Hepatocyte (in vitro differentiated cells): ENCODE data around the gene SNAPC2. TPM values are rescaled to one million over a fixed set of nuclear protein-coding genes. Genes with fewer than 3 reads are reported as not detected.

ENCODE experiments used
- DNase-seq: peaks from one replicate; pipeline ENCODE4 v3.0.0-alpha.2; 2016; ENCODE audit warnings: low spot score
- H2AFZ ChIP-seq: fragments of 200-600 bp; sonication (generic); 2 replicates; pipeline ENCODE4 v1.6.0; 2016; ENCODE audit warnings: antibody characterized with exemption, mild to moderate bottlenecking
- H3K27ac ChIP-seq: fragments of 200-600 bp; sonication (generic); 2 replicates; pipeline ENCODE4 v1.5.1; 2016; ENCODE audit warnings: mild to moderate bottlenecking
- H3K27me3 ChIP-seq: fragments of 200-600 bp; sonication (generic); 2 replicates; pipeline ENCODE4 v1.6.1; 2016
- H3K36me3 ChIP-seq: fragments of 200-600 bp; sonication (generic); replicated peaks from 2 replicates; pipeline ENCODE4 v1.5.1; 2016; ENCODE audit warnings: low read depth; ENCODE audit not compliant: insufficient read depth
- H3K4me1 ChIP-seq: fragments of 200-600 bp; sonication (generic); 2 replicates; pipeline ENCODE4 v1.5.1; 2016; ENCODE audit warnings: mild to moderate bottlenecking, moderate library complexity; ENCODE audit not compliant: insufficient read depth
- H3K4me2 ChIP-seq: fragments of 200-600 bp; sonication (generic); 2 replicates; pipeline ENCODE4 v1.6.0; 2016
- H3K4me3 ChIP-seq: fragments of 200-600 bp; sonication (generic); 2 replicates; pipeline ENCODE4 v1.5.1; 2016; ENCODE audit warnings: mild to moderate bottlenecking
- H3K79me2 ChIP-seq: fragments of 200-600 bp; sonication (generic); 2 replicates; pipeline ENCODE4 v1.6.0; 2017; ENCODE audit warnings: mild to moderate bottlenecking
- H3K9me2 ChIP-seq: fragments of 200-600 bp; sonication (generic); replicated peaks from 2 replicates; pipeline ENCODE4 v1.6.0; 2017; ENCODE audit warnings: mild to moderate bottlenecking; ENCODE audit not compliant: insufficient read depth
- H3K9me3 ChIP-seq: fragments of 200-600 bp; sonication (generic); 2 replicates; pipeline ENCODE4 v1.5.1; 2016; ENCODE audit warnings: low read depth, mild to moderate bottlenecking
- H4K20me1 ChIP-seq: fragments of 200-600 bp; sonication (generic); 2 replicates; pipeline ENCODE4 v1.6.0; 2016; ENCODE audit warnings: mild to moderate bottlenecking; ENCODE audit not compliant: insufficient read depth, poor library complexity, severe bottlenecking
- CTCF ChIP-seq: fragments of 200-600 bp; sonication (generic); IDR thresholded peaks from 2 replicates; pipeline ENCODE4 v1.5.1; 2016; ENCODE audit warnings: antibody characterized with exemption, mild to moderate bottlenecking; ENCODE audit not compliant: poor library complexity
- EZH2 ChIP-seq: fragments of 200-600 bp; sonication (generic); IDR thresholded peaks from 2 replicates; pipeline ENCODE4 v1.6.1; 2016; ENCODE audit warnings: antibody characterized with exemption, mild to moderate bottlenecking, borderline replicate concordance
- EZH2phosphoT487 ChIP-seq: fragments of 200-600 bp; sonication (generic); IDR thresholded peaks from one replicate; pipeline ENCODE4 v1.6.1; 2018; ENCODE audit warnings: antibody characterized with exemption, mild to moderate bottlenecking, low read depth, moderate library complexity; ENCODE audit not compliant: unreplicated experiment, severe bottlenecking
- WGBS: methylation state at CpG from one replicate; pipeline ENCODE4 v1.1.6; 2016; ENCODE audit warnings: low lambda C conversion rate; ENCODE audit errors: missing lambda C conversion rate; 5-methylcytosine and 5-hydroxymethylcytosine counted together
- polyA plus RNA-seq: library from polyadenylated mRNA; unstranded; fragments of >200 nt; fragmentation: Nextera tagmentation; extraction: Ambion mirVana; gene quantifications from 2 replicates; pipeline ENCODE4 v1.2.1, GENCODE V29; 2016
- total RNA-seq: library from RNA; depleted of rRNA; stranded (reverse); fragments of >200 nt; gene quantifications from 2 replicates; pipeline ENCODE4 v1.2.3, GENCODE V29; 2014

SNAPC2 gene
- total and polyA plus RNA-seq, 2 experiments from 2014 or later, result 11.8 to 17.5 TPM

GRCh38 chr19:7908078-7908699, 11.9 kb upstream of the SNAPC2 start:
- TF ChIP-seq EZH2phosphoT487, result no peak
- TF ChIP-seq CTCF, result no peak
- TF ChIP-seq EZH2, result no peak
- H4K20me1 ChIP-seq, result peaks cover 51% of the 10 kb centered on the region
- H3K4me1 ChIP-seq, result peaks cover 12% of the 10 kb centered on the region
- WGBS, result 86% methylated on average over 14 of the region's 14 CpGs
- H3K27me3 ChIP-seq, result no peaks in the 10 kb centered on the region
- H2AFZ ChIP-seq, result no peak overlapping the region
- peaks cover 43% of the 10 kb centered on the region for H3K79me2 ChIP-seq
- no peak overlapping the region for H3K4me3 ChIP-seq
- no peak for DNase-seq
- no peaks in the 10 kb centered on the region for H3K36me3 ChIP-seq
- H3K9me3 ChIP-seq, result no peaks in the 10 kb centered on the region
- no peak overlapping the region for H3K4me2 ChIP-seq
- no peak overlapping the region for H3K27ac ChIP-seq
- no peaks in the 10 kb centered on the region for H3K9me2 ChIP-seq

- peaks cover 51% of the 10 kb centered on the region for H4K20me1 ChIP-seq
Measured at GRCh38 chr19:7908742-7909461, 11.2 kb upstream of the SNAPC2 start.

GRCh38 chr19:7909471-7910067, 10.6 kb upstream of the SNAPC2 start:
- Histone ChIP-seq H4K20me1 (peaks cover 46% of the 10 kb centered on the region), H3K27ac (no peak overlapping the region), H3K9me2 (no peaks in the 10 kb centered on the region), H3K9me3 (no peaks in the 10 kb centered on the region), H3K4me3 (no peak overlapping the region), H3K79me2 (peaks cover 37% of the 10 kb centered on the region), H3K4me1 (peaks cover 10% of the 10 kb centered on the region), H3K4me2 (no peak overlapping the region), H2AFZ (no peak overlapping the region), H3K27me3 (peaks cover 3% of the 10 kb centered on the region), H3K36me3 (no peaks in the 10 kb centered on the region)
- TF ChIP-seq EZH2, result no peak
- TF ChIP-seq CTCF, result no peak
- no peak for TF ChIP-seq EZH2phosphoT487
- WGBS, result over 99% methylated on average over 10 of the region's 21 CpGs
- no peak for DNase-seq

More at GRCh38 chr19:7908742-7909461, 11.2 kb upstream of the SNAPC2 start:
- H3K27me3 ChIP-seq, result no peaks in the 10 kb centered on the region
- 89% methylated on average over 9 of the region's 19 CpGs for WGBS
- H3K36me3 ChIP-seq, result no peaks in the 10 kb centered on the region
- no peak overlapping the region for H2AFZ ChIP-seq
- DNase-seq, result no peak
- peaks cover 43% of the 10 kb centered on the region for H3K79me2 ChIP-seq
- no peak overlapping the region for H3K4me3 ChIP-seq
- H3K4me1 ChIP-seq, result peaks cover 12% of the 10 kb centered on the region
- H3K9me2 ChIP-seq, result no peaks in the 10 kb centered on the region
- no peak overlapping the region for H3K4me2 ChIP-seq
- H3K9me3 ChIP-seq, result no peaks in the 10 kb centered on the region
- no peak overlapping the region for H3K27ac ChIP-seq
- TF ChIP-seq EZH2 (no peak), EZH2phosphoT487 (no peak), CTCF (no peak)
